HG03469 (cell line): Measurements from ENCODE around the gene HRNR.

Experiments
- ATAC-seq: cut with Tn5 transposase; IDR thresholded peaks from one replicate; pipeline ENCODE4 v1.9.1; 2021; ENCODE audit warnings: mild to moderate bottlenecking, moderate library complexity, moderate number of reproducible peaks; ENCODE audit not compliant: unreplicated experiment

HRNR gene

DNA sequence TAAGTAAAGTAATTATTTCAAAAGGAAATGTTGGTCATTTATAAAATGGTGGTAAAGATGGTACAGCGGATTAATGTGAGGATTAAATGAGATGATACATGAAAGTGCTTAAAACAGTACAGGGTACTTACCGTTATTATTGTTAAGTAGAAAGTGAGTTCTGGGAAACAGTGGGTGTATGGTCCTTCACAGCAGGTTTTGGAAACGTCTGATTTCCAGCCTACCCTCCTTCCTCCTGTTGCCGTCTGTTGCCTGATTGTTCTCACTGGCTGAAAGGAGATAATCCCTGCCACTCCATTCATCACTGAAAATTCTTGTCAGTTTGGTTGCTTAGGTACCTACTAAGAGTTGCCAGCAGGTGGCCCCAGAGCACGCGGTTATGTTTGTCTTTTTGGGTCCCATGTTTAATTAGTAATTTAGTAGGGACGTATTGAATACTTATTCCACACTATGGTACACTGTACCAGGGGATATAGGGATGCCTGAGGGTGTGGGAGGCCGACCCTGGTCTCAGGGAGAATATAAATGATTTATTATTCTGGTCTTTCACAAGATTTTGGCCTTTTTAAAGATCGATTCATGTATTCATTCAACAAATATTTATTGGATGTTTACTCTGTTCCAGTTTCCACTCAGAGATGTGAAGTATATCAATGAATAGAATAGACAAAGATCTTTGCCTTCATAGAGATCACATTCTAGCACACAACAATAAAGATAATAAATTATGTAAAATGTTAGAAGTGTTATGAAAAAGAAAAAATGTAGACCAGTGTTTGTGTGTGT lies 34.1 kb downstream of the HRNR start:
- ATAC-seq = no peak

DNA sequence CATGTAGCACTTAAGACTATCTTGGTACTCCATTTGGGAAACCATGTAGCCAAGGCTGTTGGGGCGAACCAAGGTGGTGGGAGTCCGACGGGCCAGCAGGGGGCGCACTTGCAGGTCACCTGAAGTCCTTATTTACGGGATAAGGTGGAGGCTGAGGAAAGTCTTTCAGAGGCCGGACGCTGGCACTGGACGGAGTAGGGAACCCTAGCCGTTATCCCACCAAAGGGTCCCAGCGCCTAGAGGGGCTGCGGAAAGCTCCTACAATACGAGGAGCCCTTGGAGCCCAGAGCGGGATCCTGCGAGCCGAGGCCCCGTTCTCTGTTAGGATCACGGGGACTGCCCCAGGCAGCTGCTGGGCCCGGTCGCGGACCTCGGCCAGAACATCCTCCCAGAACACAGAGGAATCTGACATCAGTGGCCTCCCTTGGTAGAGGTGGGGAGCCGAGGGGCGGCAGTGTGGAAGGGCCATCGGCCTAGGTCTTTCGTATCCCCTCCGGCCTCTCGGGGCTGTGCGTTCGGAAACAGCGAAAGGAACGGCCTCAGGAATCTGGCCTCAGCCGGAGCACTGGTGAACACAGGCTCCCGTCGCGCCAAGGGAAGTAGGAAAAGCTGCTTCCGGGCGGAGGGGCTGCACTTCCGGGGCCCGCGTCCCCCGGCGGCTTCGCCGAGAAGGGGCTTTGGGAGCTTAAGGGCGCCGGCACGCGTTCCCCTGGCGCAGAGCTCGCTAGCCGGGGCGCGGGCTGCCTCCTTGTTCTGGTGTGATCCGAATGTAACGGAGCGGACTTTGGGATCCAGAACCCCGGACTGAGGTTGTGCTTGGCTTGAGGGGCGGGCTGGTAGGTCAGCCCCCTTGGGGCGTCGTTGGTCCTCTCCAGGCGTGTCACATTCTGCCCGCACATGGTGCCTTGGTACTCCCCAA lies 35.1 kb downstream of the HRNR start:
- no peak for ATAC-seq

GRCh38 chr1:152186556-152187285 lies 37.3 kb downstream of the HRNR start:
- ATAC-seq = no peak

DNA sequence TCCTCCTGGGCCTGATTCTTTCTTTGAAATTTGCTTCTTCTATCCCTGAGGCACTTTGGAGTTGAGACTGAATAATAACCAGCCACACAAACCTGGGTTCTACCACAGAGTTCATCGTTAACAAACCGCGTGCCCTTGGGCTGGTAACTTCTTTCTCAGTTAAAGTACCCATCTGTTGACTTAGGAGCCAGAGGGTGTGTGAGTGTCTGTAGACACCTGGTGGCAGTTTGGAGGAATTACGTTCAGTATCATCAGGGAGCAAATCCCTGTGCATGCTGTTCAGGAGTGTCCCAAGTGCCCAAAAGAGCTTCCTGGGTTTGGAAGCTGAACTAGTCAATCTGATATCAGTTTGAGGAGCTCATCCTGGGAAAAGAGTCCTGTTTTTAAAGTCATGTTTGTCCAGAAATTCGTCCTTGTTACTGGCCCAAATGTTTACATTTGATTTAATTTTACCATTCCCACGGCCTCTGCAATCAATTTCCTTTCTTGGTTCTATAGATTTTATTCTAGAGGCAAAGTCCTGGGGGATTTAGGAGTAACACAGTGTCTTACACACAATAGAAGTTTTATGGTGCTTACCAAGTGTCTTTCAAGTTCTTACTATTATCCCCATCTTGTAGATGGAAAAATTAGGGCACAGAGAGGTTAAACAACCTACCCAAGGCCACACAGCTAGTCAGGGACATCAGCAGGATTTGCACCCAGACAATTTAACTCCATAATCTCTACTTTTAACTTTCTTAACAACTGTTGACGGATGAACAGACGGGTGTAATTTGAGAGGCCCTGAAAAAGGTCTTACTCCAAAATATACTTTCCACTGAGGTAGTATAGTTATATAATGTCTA lies 38.2 kb downstream of the HRNR start:
- no peak for ATAC-seq

DNA sequence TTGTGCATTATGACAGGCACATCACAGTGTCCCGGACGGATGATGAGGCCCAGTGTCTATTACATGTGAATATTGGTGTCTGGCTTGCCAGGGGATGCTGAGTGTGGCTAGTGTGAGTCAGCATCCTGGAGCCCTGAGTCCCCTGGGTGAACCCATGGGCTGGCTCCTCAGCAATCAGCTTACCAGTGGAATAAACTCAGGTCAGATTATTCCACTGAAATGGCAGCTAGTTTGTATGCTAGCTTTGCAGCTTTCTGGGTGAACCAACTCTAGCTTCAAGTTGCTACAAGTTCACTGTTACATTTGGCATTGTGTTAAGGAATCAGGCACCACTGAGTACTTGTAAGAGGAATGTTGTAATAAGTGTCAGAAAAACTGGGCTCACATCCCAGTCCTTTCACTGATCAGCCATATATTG lies 41.0 kb downstream of the HRNR start:
- ATAC-seq = no peak

DNA sequence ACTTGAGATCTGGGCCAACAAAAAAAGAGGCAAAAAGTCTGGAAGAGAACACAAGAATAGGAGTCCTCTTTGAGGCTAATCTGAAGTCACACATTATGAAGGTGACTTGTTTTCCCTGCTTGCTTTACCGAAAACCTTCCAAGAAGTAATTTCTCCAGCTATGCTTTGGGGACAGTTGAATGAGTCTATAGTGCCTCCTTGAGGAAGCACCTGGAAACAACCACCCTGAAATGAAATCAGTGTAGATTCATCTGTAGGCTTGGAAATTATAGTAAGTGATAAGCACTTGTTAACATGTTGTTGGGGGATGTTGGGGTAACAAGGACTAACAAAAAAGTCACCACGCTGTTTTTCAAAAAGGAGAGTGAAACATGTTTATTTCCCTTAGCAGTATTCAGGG lies 41.6 kb downstream of the HRNR start:
- no peak for ATAC-seq

DNA sequence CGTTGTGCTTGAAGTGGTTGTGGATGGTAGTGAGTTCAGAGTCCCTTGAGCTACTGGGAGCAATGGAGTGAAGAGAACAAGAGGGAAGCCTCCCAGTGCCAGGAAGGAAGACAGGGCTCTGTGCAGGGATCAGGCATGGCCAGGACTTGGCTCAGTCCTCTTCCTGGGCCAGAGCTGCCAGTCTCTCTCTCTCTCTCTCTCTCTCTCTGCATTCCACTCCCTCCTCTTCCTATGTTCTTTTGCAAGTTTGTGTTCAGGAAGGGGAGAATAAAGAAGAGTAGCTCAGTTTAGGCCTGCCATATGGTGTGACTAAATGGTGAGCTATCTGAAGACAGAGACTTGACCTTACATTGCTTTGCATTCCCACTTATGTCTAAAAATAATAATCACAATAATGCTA lies 44.4 kb downstream of the HRNR start:
- ATAC-seq = no peak

DNA sequence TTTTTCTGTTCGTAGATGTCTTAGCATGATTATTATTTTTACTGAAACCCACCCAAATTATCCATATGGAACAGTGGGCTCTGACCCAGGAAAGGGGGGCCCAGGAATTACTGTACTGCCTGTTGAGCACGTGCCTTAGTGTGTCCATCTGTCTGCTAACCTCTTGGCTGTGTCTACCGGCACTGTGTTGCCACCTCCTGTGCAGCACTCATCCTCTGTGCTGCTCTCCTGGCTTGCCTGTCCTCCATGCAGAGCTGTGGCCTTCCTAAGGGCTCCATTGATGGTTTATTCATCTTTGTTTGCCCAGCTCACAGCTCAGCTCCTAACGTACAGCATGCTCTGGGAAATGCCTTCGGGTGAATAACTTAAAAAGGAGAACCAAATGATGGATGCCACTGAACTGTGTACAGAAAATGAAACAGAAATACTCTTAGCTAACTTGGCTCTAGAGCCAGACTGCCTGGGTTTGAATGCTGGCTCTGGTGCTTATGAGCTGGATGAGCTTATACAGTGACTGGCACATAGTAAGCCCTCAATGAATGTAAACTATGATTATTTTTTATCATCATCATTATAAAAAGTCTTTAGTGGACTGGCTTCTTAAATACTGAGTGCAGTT lies 53.6 kb downstream of the HRNR start:
- ATAC-seq = no peak

GRCh38 chr1:152169366-152170025 lies 54.5 kb downstream of the HRNR start:
- ATAC-seq = no peak

DNA sequence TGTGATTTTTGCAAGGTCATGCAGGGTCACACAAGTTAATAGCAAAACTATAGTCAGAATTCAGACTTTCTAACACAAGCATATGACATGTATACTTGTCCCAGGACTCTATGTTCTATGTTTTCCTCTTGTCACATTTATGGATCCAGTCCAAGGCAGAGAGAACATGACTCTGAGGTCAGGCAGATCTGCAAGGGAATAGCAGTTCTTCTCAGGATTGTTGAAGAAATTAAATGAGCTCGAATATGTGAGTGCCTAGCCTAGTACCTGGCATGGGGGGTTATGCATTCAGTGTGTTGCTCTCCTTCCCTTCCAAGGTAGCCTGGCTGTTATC lies 55.5 kb downstream of the HRNR start:
- no peak for ATAC-seq

GRCh38 chr1:152167835-152168534 lies 56.0 kb downstream of the HRNR start:
- no peak for ATAC-seq

GRCh38 chr1:152166966-152167365 lies 57.0 kb downstream of the HRNR start:
- ATAC-seq = no peak

DNA sequence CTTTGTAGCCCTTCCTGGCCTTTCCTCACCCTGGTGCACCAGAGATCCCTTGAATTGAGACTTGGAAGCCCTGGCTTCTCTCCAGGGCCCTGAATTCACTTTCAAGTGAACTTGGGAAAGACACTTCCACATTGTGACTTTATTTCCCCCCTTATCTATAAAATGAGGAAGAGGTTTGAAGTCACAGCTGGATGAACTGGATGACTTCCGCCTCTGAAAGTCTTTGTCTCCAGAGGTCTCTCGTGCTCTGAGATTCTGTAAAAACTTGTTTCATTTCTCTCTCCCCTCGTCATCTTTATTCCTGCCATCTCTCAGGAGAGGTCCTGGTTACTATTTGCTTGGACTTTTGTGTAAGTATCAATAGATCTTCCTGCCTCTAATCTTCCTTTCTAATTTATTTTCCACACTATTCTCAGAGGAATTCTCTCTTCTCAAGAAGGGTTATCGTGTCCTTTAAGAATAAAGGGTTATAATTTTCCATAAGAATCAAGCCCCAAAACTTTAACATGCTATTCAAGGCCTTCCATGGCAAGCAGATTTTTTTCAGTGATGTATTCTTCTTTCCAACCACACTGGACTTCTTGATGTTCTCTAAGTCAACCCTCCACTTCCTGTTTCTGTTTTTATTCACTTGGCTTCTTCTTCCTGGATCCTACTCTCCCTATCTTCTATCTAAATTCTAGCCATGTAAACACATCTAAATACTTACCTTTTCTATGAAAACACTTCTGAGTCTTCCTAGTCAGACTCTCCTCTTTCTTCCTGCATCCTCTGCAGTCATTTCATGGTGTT lies 58.5 kb downstream of the HRNR start:
- no peak for ATAC-seq

- no peak for ATAC-seq
These were observed 59.4 kb downstream of the HRNR start for GRCh38 chr1:152164517-152165136.

DNA sequence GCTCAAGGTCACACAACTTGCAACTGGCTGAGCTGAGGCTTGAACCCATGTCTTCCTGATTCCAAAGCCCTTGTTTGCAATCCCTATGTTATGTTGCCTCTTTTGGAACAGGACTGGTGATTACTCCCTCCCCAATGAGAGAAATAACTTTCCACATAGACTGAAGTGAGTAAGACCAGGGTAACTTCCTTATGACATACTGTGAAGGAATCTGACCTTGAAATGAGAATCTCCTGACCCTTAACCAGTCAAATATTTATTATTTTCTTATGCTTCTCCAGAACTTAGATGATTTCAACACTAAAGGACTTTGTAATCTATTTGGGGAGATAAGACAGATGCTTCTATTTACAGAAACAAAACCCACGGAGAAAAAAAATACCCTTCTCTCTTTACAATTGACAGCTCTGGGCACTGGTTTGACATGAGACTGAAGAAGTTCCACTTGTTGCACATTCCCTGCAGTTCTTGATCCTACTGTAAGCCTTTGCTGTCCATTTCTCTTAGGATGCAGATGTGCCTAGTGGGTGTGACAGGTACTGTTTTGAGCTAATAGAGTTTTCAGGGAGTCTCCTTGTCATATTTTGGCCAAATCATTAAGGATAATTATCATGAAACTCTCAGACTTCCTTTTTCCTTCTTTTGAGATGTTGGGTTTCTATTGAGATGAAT lies 61.1 kb downstream of the HRNR start:
- no peak for ATAC-seq
